Left lung (tissue), 10 donors: ENCODE data around the gene PIP4K2A. TPM values are rescaled to one million over a fixed set of nuclear protein-coding genes. Genes with fewer than 3 reads are reported as not detected.
A peak's percentile ranks its signal among the peaks of the same experiment; 100 is the strongest.

Experiments used
- ATAC-seq: fragments of 200-7000 bp; cut with Tn5 transposase; one replicate; pipeline ENCODE4 v1.9.1; 2020; ENCODE audit warnings: moderate library complexity
- DNase-seq, 4 donors: peaks; one replicate each; pipeline ENCODE4 v3.0.0-alpha.2; 2013 to 2020
- H3K27ac ChIP-seq, 2 donors: fragments of 200-600 bp; sonication (generic) in 1 of 2; one replicate each; pipeline versions ENCODE4 v1.5.0 to v1.8.0; 2020 to 2021
- H3K27me3 ChIP-seq, 2 donors: fragments of 200-600 bp; sonication (generic) in 1 of 2; one replicate each; pipeline versions ENCODE4 v1.5.0 to v1.8.0; 2020 to 2021
- H3K36me3 ChIP-seq, 2 donors: fragments of 200-600 bp; sonication (generic) in 1 of 2; one replicate each; pipeline versions ENCODE4 v1.5.0 to v1.8.0; 2020 to 2021
- H3K4me1 ChIP-seq, 2 donors: fragments of 200-600 bp; one replicate each; pipeline ENCODE4 v1.8.0; 2021
- H3K4me3 ChIP-seq, 2 donors: fragments of 200-600 bp; sonication (generic) in 1 of 2; one replicate each; pipeline versions ENCODE4 v1.5.0 to v1.8.0; 2020 to 2021; ENCODE audit warnings: mild to moderate bottlenecking in 1 of 2
- H3K9me3 ChIP-seq, 2 donors: fragments of 200-600 bp; sonication (generic) in 1 of 2; one replicate each; pipeline versions ENCODE4 v1.5.0 to v1.8.0; 2020 to 2021
- CTCF ChIP-seq, 2 donors: fragments of 200-600 bp; sonication (generic) in 1 of 2; IDR thresholded peaks; one replicate each; pipeline versions ENCODE4 v1.5.0 to v1.8.0; 2021; ENCODE audit warnings: antibody characterized with exemption in 2 of 2
- intact Hi-C, 2 donors: fragments of 100-400 bp; cut with DNase I; formaldehyde crosslinking; loops; one replicate each; pipeline versions ENCODE4 v1.11.2 to v1.14.2; 2022
- polyA plus RNA-seq, 6 donors: library from polyadenylated mRNA; unstranded; fragments of 120-200 nt; gene quantifications; one replicate each; pipeline ENCODE4 v1.2.1, GENCODE V29; 2013; ENCODE audit not compliant: insufficient read length in 6 of 6
- total RNA-seq, 2 donors: library from RNA; stranded (reverse); fragmentation: NEBNext Ultra II Directional; extraction: Animal tissue kit (Norgen Biotek cat#: 25700); gene quantifications; one replicate each; pipeline ENCODE4 v1.2.1, GENCODE V29; 2021
- donor health status: DM: no; HTN: yes; CAD: no.
- donor health status: DM: no; HTN: no; CAD: no.

The PIP4K2A gene
- total and polyA plus RNA-seq, 8 donors, result 24.9 to 53.8 (median 29.5) TPM

GRCh38 chr10:22638863-22639262 is 75.5 kb downstream of the PIP4K2A start:
- TF ChIP-seq CTCF (IDR thresholded peaks at IDR 0.05), result no peak
- H3K36me3 ChIP-seq, result no peaks in the 10 kb centered on the region
- H3K4me1 ChIP-seq, result peaks cover 0 to 22% of the 10 kb centered on the region in 2 donors
- DNase-seq, result no peak
- H3K4me3 ChIP-seq, result no peak overlapping the region
- H3K27me3 ChIP-seq, result no peaks in the 10 kb centered on the region
- no peaks in the 10 kb centered on the region for H3K9me3 ChIP-seq
- intact Hi-C loops, result no loop called here
- H3K27ac ChIP-seq, result no peak overlapping the region
- no peak for ATAC-seq

DNA sequence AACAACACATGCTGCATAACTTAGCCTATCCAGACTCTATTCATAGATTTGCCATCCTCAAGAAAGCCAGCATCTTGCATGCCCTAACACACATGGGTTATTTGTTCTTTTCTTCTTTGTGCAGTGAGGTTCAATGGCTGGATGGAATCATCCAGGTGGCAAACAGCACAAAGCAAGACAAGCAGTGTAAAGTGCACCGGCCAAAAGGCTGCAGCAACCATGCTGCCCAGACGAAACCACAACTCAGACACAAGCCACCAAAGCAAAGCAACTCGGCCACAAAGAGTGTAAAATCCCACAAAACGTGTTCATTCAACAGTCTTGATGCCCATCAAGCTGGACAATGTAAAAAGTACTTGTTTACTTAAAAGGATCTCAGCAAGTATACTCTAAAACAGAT is 76.9 kb downstream of the PIP4K2A start:
- no peak for TF ChIP-seq CTCF (IDR thresholded peaks at IDR 0.05)
- peaks cover 0 to 19% of the 10 kb centered on the region in 2 donors for H3K4me1 ChIP-seq
- no peak overlapping the region for H3K4me3 ChIP-seq
- H3K27me3 ChIP-seq, result no peaks in the 10 kb centered on the region
- no peak overlapping the region for H3K27ac ChIP-seq
- no peaks in the 10 kb centered on the region for H3K36me3 ChIP-seq
- ATAC-seq (no peak), DNase-seq (no peak)
- no peaks in the 10 kb centered on the region for H3K9me3 ChIP-seq
- intact Hi-C loops, result no loop called here

GRCh38 chr10:22635650-22636049 is 78.7 kb downstream of the PIP4K2A start:
- ATAC-seq (no peak), DNase-seq (no peak)
- Histone ChIP-seq H3K27me3 (no peaks in the 10 kb centered on the region), H3K36me3 (no peaks in the 10 kb centered on the region), H3K4me3 (no peak overlapping the region), H3K27ac (peak overlapping the region in 1 of 2 donors; percentile 64), H3K9me3 (no peaks in the 10 kb centered on the region), H3K4me1 (peaks cover 1 to 37% of the 10 kb centered on the region in 2 donors)
- TF ChIP-seq CTCF (IDR thresholded peaks at IDR 0.05), result no peak
- intact Hi-C loops, result no loop called here

GRCh38 chr10:22634606-22635459 is 79.5 kb downstream of the PIP4K2A start:
- no peaks in the 10 kb centered on the region for H3K9me3 ChIP-seq
- no peak overlapping the region for H3K27ac ChIP-seq
- H3K4me3 ChIP-seq, result no peak overlapping the region
- peaks cover 9 to 45% of the 10 kb centered on the region in 2 donors for H3K4me1 ChIP-seq
- H3K27me3 ChIP-seq, result no peaks in the 10 kb centered on the region
- DNase-seq (no peak), ATAC-seq (no peak)
- H3K36me3 ChIP-seq, result no peaks in the 10 kb centered on the region
- no peak for TF ChIP-seq CTCF (IDR thresholded peaks at IDR 0.05)
- intact Hi-C loops, result no loop called here

DNA sequence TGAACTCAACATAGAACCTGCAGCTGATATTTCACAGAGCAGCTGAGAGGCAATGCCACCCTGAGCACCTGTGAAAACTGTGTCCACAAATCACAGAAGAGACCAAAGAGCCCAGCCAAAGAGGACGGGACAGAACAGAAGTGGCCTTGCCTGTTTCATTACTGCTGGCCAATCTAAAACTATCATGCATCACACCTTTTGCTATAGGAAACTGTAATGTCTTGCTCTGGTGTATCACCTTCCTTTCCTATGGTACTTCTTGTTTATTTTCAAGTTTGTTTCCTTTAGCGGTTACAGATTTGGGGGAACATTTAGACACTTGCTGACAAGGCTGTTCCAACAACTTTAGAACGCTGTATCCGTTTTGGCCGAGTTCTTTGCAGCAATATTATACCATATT is 80.3 kb downstream of the PIP4K2A start:
- H3K36me3 ChIP-seq, result no peaks in the 10 kb centered on the region
- no peak overlapping the region for H3K27ac ChIP-seq
- ATAC-seq, result no peak
- no peak for DNase-seq
- H3K4me3 ChIP-seq, result no peak overlapping the region
- TF ChIP-seq CTCF (IDR thresholded peaks at IDR 0.05), result no peak
- H3K9me3 ChIP-seq, result no peaks in the 10 kb centered on the region
- intact Hi-C loops, result no loop called here
- H3K4me1 ChIP-seq, result peaks cover 11 to 49% of the 10 kb centered on the region in 2 donors
- H3K27me3 ChIP-seq, result no peaks in the 10 kb centered on the region
